ENCODE measurements around the gene DNAAF5. TPM values are rescaled to one million over a fixed set of nuclear protein-coding genes. Genes with fewer than 3 reads are reported as not detected.

DNAAF5 gene
- total and polyA plus RNA-seq, 3 donors from 2014 or later = 21.1 to 67.0 (median 52.6) TPM

GRCh38 chr7:713488-714230, 12.8 kb upstream of the DNAAF5 start:
- DNase-seq = peak; percentile 50
- Histone ChIP-seq H3K4me3 (no peak overlapping the region), H3K4me1 (peaks cover 8% of the 10 kb centered on the region), H3K27ac (no peak overlapping the region), H3K27me3 (no peaks in the 10 kb centered on the region), H3K36me3 (ENCODE audit: low read depth, missing control alignments) (no peaks in the 10 kb centered on the region), H3K9me3 (no peaks in the 10 kb centered on the region)
- intact Hi-C loops (cut with DNase I; ENCODE audit: low total_unique reads) = no loop called here
- WGBS, 2 donors = 81 to 89% methylated on average over 14 to 16 of the region's 16 CpGs
- TF ChIP-seq POLR2A (IDR thresholded peaks at IDR 0.05) (no peak), CTCF (IDR thresholded peaks at IDR 0.05) (no peak)

GRCh38 chr7:714251-714671, 12.2 kb upstream of the DNAAF5 start:
- no peak overlapping the region for H3K27ac ChIP-seq
- peaks cover 8% of the 10 kb centered on the region for H3K4me1 ChIP-seq
- H3K4me3 ChIP-seq = no peak overlapping the region
- H3K27me3 ChIP-seq = no peaks in the 10 kb centered on the region
- intact Hi-C loops (cut with DNase I; ENCODE audit: low total_unique reads) = no loop called here
- TF ChIP-seq POLR2A (IDR thresholded peaks at IDR 0.05) = no peak
- no peak for TF ChIP-seq CTCF (IDR thresholded peaks at IDR 0.05)
- H3K36me3 ChIP-seq (ENCODE audit: low read depth, missing control alignments) = no peaks in the 10 kb centered on the region
- DNase-seq = no peak
- no peaks in the 10 kb centered on the region for H3K9me3 ChIP-seq
- 71 to 86% methylated on average over 12 to 13 of the region's 13 CpGs for WGBS, 2 donors

- TF ChIP-seq CTCF (IDR thresholded peaks at IDR 0.05) (no peak), POLR2A (IDR thresholded peaks at IDR 0.05) (no peak)
- WGBS, 2 donors = 73 to 75% methylated on average over 10 of the region's 10 CpGs
These were observed 10.3 kb upstream of the DNAAF5 start for GRCh38 chr7:716222-716621.

GRCh38 chr7:716636-717035, 9.9 kb upstream of the DNAAF5 start:
- H3K4me1 ChIP-seq = peaks cover 2% of the 10 kb centered on the region
- H3K27me3 ChIP-seq = no peaks in the 10 kb centered on the region
- H3K4me3 ChIP-seq = no peak overlapping the region
- no peaks in the 10 kb centered on the region for H3K9me3 ChIP-seq
- no peak for TF ChIP-seq POLR2A (IDR thresholded peaks at IDR 0.05)
- TF ChIP-seq CTCF (IDR thresholded peaks at IDR 0.05) = no peak
- H3K27ac ChIP-seq = no peak overlapping the region
- H3K36me3 ChIP-seq (ENCODE audit: low read depth, missing control alignments) = no peaks in the 10 kb centered on the region
- DNase-seq = no peak
- intact Hi-C loops (cut with DNase I; ENCODE audit: low total_unique reads) = no loop called here
- 89 to 90% methylated on average over 11 of the region's 11 CpGs for WGBS, 2 donors

More at GRCh38 chr7:716222-716621, 10.3 kb upstream of the DNAAF5 start:
- DNase-seq = no peak
- no peaks in the 10 kb centered on the region for H3K36me3 ChIP-seq (ENCODE audit: low read depth, missing control alignments)
- H3K27me3 ChIP-seq = no peaks in the 10 kb centered on the region
- H3K9me3 ChIP-seq = no peaks in the 10 kb centered on the region
- H3K4me1 ChIP-seq = peaks cover 5% of the 10 kb centered on the region
- H3K27ac ChIP-seq = no peak overlapping the region
- H3K4me3 ChIP-seq = no peak overlapping the region
- intact Hi-C loops (cut with DNase I; ENCODE audit: low total_unique reads) = no loop called here
